GM21515 (cell line): ENCODE measurements around the gene MB.
"Not testable (repeated sequence)": the region's sequence is repeated elsewhere in the genome, so short reads cannot be mapped to it uniquely, and the experiment has no call there.

Experiments used
- ATAC-seq: cut with Tn5 transposase; IDR thresholded peaks from one replicate; pipeline ENCODE4 v1.9.1; 2021; ENCODE audit not compliant: unreplicated experiment

Gene MB

GRCh38 chr22:35638001-35638400, 20.9 kb upstream of the MB start:
- ATAC-seq, result no peak

- no peak for ATAC-seq
Observed at GRCh38 chr22:35637254-35637653, 20.1 kb upstream of the MB start.

GRCh38 chr22:35634943-35635540, 17.9 kb upstream of the MB start:
- ATAC-seq, result no peak

- ATAC-seq, result no peak
Observed at GRCh38 chr22:35634015-35634414, 16.9 kb upstream of the MB start.

GRCh38 chr22:35633520-35633919, 16.4 kb upstream of the MB start:
- no peak for ATAC-seq

GRCh38 chr22:35632935-35633334, 15.8 kb upstream of the MB start:
- ATAC-seq, result no peak

GRCh38 chr22:35631597-35631996, 14.5 kb upstream of the MB start:
- ATAC-seq, result no peak

GRCh38 chr22:35630891-35631290, 13.8 kb upstream of the MB start:
- ATAC-seq, result no peak

- ATAC-seq, result no peak
Observed at GRCh38 chr22:35630387-35630793, 13.3 kb upstream of the MB start.

GRCh38 chr22:35629406-35630216, 12.5 kb upstream of the MB start:
- ATAC-seq, result no peak

GRCh38 chr22:35628732-35629131, 11.6 kb upstream of the MB start:
- no peak for ATAC-seq

GRCh38 chr22:35627267-35628041, 10.3 kb upstream of the MB start:
- no peak for ATAC-seq

- ATAC-seq, result no peak
Observed at GRCh38 chr22:35625763-35626432, 8.8 kb upstream of the MB start.

GRCh38 chr22:35624547-35624946, 7.4 kb upstream of the MB start:
- ATAC-seq, result no peak

GRCh38 chr22:35623885-35624284, 6.8 kb upstream of the MB start:
- not testable (repeated sequence) for ATAC-seq

- no peak for ATAC-seq
Observed at GRCh38 chr22:35622191-35622913, 5.2 kb upstream of the MB start.

- no peak for ATAC-seq
Observed at GRCh38 chr22:35621451-35621850, 4.3 kb upstream of the MB start.

GRCh38 chr22:35620624-35621251, 3.6 kb upstream of the MB start:
- no peak for ATAC-seq

GRCh38 chr22:35619336-35620094, 2.4 kb upstream of the MB start:
- no peak for ATAC-seq
